ENCODE data around the gene TMCO4. TPM values are rescaled to one million over a fixed set of nuclear protein-coding genes. Genes with fewer than 3 reads are reported as not detected.

Gene TMCO4
- total and polyA plus RNA-seq, 2 of the 8 experiments (the other 6 are each of a cell fraction or from before 2014, with no cell fraction given): 3.0 to 3.1 TPM

- Histone ChIP-seq H3K56ac (replicated peaks; ENCODE audit: insufficient read length, low read depth, low read length) (no peak overlapping the region), H3K79me1 (ENCODE audit: low read depth, low read length) (no peaks in the 10 kb centered on the region), H3K79me2 (ENCODE audit: control insufficient read depth in 1 of 2, insufficient read depth in 2 of 2, low read length in 2 of 2) (no peaks in the 10 kb centered on the region), H3K4ac (replicated peaks; ENCODE audit: insufficient read length, low read depth, low read length) (no peak overlapping the region), H3K14ac (ENCODE audit: insufficient read length) (no peak overlapping the region), H4K20me1 (replicated peaks in 1 of 2; ENCODE audit: control insufficient read depth in 1 of 2, insufficient read depth in 2 of 2, low read length in 2 of 2) (no peaks in the 10 kb centered on the region), H3K23me2 (ENCODE audit: low read depth, low read length) (no peaks in the 10 kb centered on the region), H3K4me1 (replicated peaks in 1 of 4; ENCODE audit: control insufficient read depth in 3 of 4, insufficient read depth in 4 of 4, low read length in 3 of 4) (peaks cover 0 to 8% (median 3%) of the 10 kb centered on the region in 4 experiments; a peak in 5 of 7 replicates), H2AK5ac (ENCODE audit: low read depth, low read length) (no peak overlapping the region), H4K5ac (ENCODE audit: insufficient read length, low read depth, low read length) (no peak overlapping the region), H3K27me3 (replicated peaks in 1 of 4; ENCODE audit: control insufficient read depth in 3 of 4, extremely low read depth in 1 of 4, insufficient read depth in 3 of 4, low read length in 3 of 4) (no peaks in the 10 kb centered on the region), H2BK120ac (replicated peaks; ENCODE audit: low read depth, low read length) (no peak overlapping the region), H3K23ac (ENCODE audit: insufficient read length) (no peak overlapping the region), H4K91ac (replicated peaks; ENCODE audit: insufficient read length, low read length) (no peak overlapping the region), H3K36me3 (ENCODE audit: control insufficient read depth in 2 of 4, insufficient read depth in 4 of 4, low read length in 3 of 4) (no peaks in the 10 kb centered on the region), H3K18ac (ENCODE audit: extremely low read depth, low read length) (no peak overlapping the region), H2AFZ (ENCODE audit: low read length) (no peak overlapping the region), H2BK5ac (ENCODE audit: low read depth, low read length) (no peak overlapping the region), H3K27ac (ENCODE audit: low read depth, low read length) (no peak overlapping the region), H3K9ac (replicated peaks in 1 of 4; ENCODE audit: extremely low read depth in 1 of 4, low read depth in 3 of 4, low read length in 3 of 4) (no peak overlapping the region), H4K8ac (ENCODE audit: extremely low read depth, insufficient read depth, low read length) (no peak overlapping the region), H2BK12ac (ENCODE audit: low read depth, low read length) (no peak overlapping the region), H2BK15ac (ENCODE audit: low read length) (no peak overlapping the region), H3K4me3 (ENCODE audit: extremely low read depth in 1 of 4, insufficient read depth in 2 of 4, low read depth in 3 of 4, low read length in 4 of 4) (no peak overlapping the region), H3K4me2 (ENCODE audit: insufficient read depth in 1 of 2, low read depth in 2 of 2, low read length in 2 of 2) (no peak overlapping the region), H2BK20ac (ENCODE audit: low read length) (no peak overlapping the region), H3K9me3 (ENCODE audit: insufficient read depth in 2 of 2, low read depth in 1 of 2, low read length in 1 of 2) (no peaks in the 10 kb centered on the region)
- WGBS, 2 experiments (ENCODE audit: extremely low coverage in 1 of 2, insufficient coverage in 1 of 2, insufficient read length in 1 of 2, insufficient replicate concordance in 2 of 2, low coverage in 1 of 2, low lambda C conversion rate in 2 of 2, missing lambda C conversion rate in 1 of 2): 41% methylated on average over 2 of the region's 3 CpGs; no CpG with 5 or more reads in 1 of the 2 experiments
- POLR2A ChIA-PET (ENCODE audit: partially characterized antibody): no interaction called here
- no peak for TF ChIP-seq TEAD4 (IDR thresholded peaks at IDR 0.05; ENCODE audit: low read depth, low read length)
- TF ChIP-seq CTBP2 (IDR thresholded peaks at IDR 0.05; ENCODE audit: borderline replicate concordance, insufficient read depth, insufficient read length, low read length): no peak
- peak in 1 of 3 experiments; percentile 3; a peak in 1 of 4 replicates for TF ChIP-seq CTCF (IDR thresholded peaks at IDR 0.05; ENCODE audit: control extremely low read depth in 1 of 3, insufficient read depth in 1 of 3, low read depth in 1 of 3, low read length in 3 of 3)
- TF ChIP-seq NANOG (IDR thresholded peaks at IDR 0.05; ENCODE audit: insufficient read depth, low read depth, low read length, poor library complexity, severe bottlenecking): no peak
- DNase-seq (ENCODE audit: low read depth in 1 of 2, low spot score in 2 of 2) (no peak), FAIRE-seq (no peak)
- CTCF ChIA-PET (ENCODE audit: partially characterized antibody): interaction anchor here (0.7 to 9.8 kb wide), 19 partner anchors 8 to 1088 kb away, joined by 3 to 127 read pairs (median 9); partner anchors contain the start of genes HTR6 and OTUD3
Measured at GRCh38 chr1:19703280-19703679, 96.4 kb downstream of the TMCO4 start.

Data from H1 (cell line).